HEK293T (cell line): ENCODE data around the gene RPTOR.

Source experiments
- FOXK2 ChIP-seq: fragments of 450-650 bp; IDR thresholded peaks from 2 replicates; pipeline ENCODE4 v1.6.1; 2016; ENCODE audit warnings: mild to moderate bottlenecking
- HDGF ChIP-seq: fragments of 450-650 bp; IDR thresholded peaks from 2 replicates; pipeline ENCODE4 v1.6.1; 2017; ENCODE audit warnings: antibody characterized with exemption, borderline replicate concordance
- L3MBTL2 ChIP-seq: fragments of 450-650 bp; conservative IDR thresholded peaks from 2 replicates; pipeline ENCODE4 v1.6.1; 2016; ENCODE audit warnings: mild to moderate bottlenecking
- SP1 ChIP-seq: fragments of 450-650 bp; IDR thresholded peaks from 2 replicates; pipeline ENCODE4 v1.6.1; 2017
- TF ChIP-seq, protein P1 (sequence below): fragments of 450-650 bp; IDR thresholded peaks from 2 replicates; pipeline ENCODE4 v1.6.1; 2016

DNA sequence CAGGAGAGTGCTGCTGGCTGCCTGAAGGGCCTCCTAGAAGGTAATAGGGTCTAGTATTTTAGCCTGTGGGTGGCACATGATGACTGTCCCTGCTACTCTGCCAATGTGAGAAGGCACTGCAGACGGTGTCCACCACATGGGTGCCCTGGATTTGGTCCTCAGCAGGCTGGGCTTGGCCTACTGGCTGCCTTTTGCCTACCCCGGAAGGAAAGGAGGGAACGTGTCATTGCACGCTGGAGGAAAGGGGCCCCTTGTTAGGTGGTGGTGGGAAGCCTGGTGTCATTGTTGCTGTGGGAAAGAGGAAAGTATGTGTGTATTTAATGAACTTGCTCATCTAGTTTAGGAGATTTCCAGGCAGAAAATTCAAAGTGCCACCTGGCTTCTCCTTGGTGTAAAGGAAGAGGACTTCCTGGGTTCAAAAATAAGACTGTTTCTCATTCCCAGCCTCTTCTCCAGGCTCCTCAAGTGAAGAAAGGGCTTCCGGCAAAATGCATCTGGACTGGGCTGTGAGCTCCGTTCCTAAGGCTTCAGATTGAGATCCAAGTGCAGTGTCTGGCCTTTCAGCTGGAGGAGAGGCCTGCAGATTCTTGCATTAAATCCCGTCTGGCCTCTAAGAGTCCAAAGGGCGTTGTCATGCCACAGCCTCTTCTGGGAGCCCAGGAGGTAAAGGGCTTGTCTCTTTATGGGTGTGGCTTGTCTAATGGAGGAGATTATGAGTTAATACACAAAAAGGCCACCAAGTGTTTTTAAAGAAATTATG lies 55.1 kb downstream of the RPTOR start:
- TF ChIP-seq HDGF: no peak
- TF ChIP-seq L3MBTL2: no peak
- TF ChIP-seq FOXK2: no peak
- TF ChIP-seq, protein P1, sequence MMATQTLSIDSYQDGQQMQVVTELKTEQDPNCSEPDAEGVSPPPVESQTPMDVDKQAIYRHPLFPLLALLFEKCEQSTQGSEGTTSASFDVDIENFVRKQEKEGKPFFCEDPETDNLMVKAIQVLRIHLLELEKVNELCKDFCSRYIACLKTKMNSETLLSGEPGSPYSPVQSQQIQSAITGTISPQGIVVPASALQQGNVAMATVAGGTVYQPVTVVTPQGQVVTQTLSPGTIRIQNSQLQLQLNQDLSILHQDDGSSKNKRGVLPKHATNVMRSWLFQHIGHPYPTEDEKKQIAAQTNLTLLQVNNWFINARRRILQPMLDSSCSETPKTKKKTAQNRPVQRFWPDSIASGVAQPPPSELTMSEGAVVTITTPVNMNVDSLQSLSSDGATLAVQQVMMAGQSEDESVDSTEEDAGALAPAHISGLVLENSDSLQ: no peak
- no peak for TF ChIP-seq SP1
